GM18907 (cell line): ENCODE measurements around the gene EPHX1.
"Not testable (repeated sequence)": the region's sequence is repeated elsewhere in the genome, so short reads cannot be mapped to it uniquely, and the experiment has no call there.

Experiments
- ATAC-seq: cut with Tn5 transposase; IDR thresholded peaks from one replicate; pipeline ENCODE4 v1.9.1; 2021; ENCODE audit warnings: mild to moderate bottlenecking, moderate library complexity; ENCODE audit not compliant: unreplicated experiment

EPHX1 gene

GRCh38 chr1:225879521-225880221 lies 69.7 kb downstream of the EPHX1 start:
- ATAC-seq, result peak; percentile 30

GRCh38 chr1:225880222-225880588 lies 70.3 kb downstream of the EPHX1 start:
- no peak for ATAC-seq

- ATAC-seq, result no peak
These were observed 70.7 kb downstream of the EPHX1 start for GRCh38 chr1:225880636-225881035.

- ATAC-seq, result peak; percentile 29
These were observed 71.4 kb downstream of the EPHX1 start for GRCh38 chr1:225881081-225881958.

GRCh38 chr1:225881959-225882693 lies 72.2 kb downstream of the EPHX1 start, which contains the start of gene TMEM63A:
TSS of gene TMEM63A (minus strand) at chr1:225882380. CDS start at chr1:225877580, 4,800 bp downstream.
- ATAC-seq, result peak; percentile 72

- peak; percentile 28 for ATAC-seq
These were observed 73.0 kb downstream of the EPHX1 start for GRCh38 chr1:225882694-225883615.

- ATAC-seq, result no peak
These were observed 73.8 kb downstream of the EPHX1 start for GRCh38 chr1:225883616-225884265.

- no peak for ATAC-seq
These were observed 75.4 kb downstream of the EPHX1 start for GRCh38 chr1:225885336-225885735.

- no peak for ATAC-seq
These were observed 76.5 kb downstream of the EPHX1 start for GRCh38 chr1:225886159-225887029.

GRCh38 chr1:225887030-225887314 lies 77.0 kb downstream of the EPHX1 start:
- no peak for ATAC-seq

GRCh38 chr1:225887554-225888288 lies 77.8 kb downstream of the EPHX1 start:
- not testable (repeated sequence) for ATAC-seq

- no peak for ATAC-seq
These were observed 78.5 kb downstream of the EPHX1 start for GRCh38 chr1:225888289-225888897.

GRCh38 chr1:225888898-225889601 lies 79.1 kb downstream of the EPHX1 start, which contains the start of gene LEFTY1:
TSS of gene LEFTY1 (minus strand) at chr1:225889146. CDS start at chr1:225889066, 80 bp downstream.
- no peak for ATAC-seq

GRCh38 chr1:225889743-225890142 lies 79.8 kb downstream of the EPHX1 start:
- no peak for ATAC-seq

- no peak for ATAC-seq
These were observed 80.7 kb downstream of the EPHX1 start for GRCh38 chr1:225890346-225891228.
